HepG2 (cell line): ENCODE results near the gene RESP18. TPM values are rescaled to one million over a fixed set of nuclear protein-coding genes. Genes with fewer than 3 reads are reported as not detected.
A peak's percentile ranks its signal among the peaks of the same experiment; 100 is the strongest.

Source experiments
- ATAC-seq: fragments of 200-7000 bp; cut with Tn5 transposase; 3 replicates; pipeline ENCODE4 v1.9.1; 2020; ENCODE audit warnings: mild to moderate bottlenecking, moderate library complexity
- BruUV-seq: library from RNA; stranded (reverse); fragments of 400-500 nt; replicated peaks from 2 replicates; lab custom pipeline; 2021; lab: Mats Ljungman, UMichigan
- CTCF ChIA-PET: fragments of 300-600 bp; formaldehyde crosslinking; extraction: SDS; loops from one replicate; lab custom pipeline; 2021; ENCODE audit warnings: low total read pairs, inconsistent platforms, low intra/inter-chr PET ratio; lab: Yijun Ruan, JAX
- POLR2A ChIA-PET: fragments of 350-600 bp; sonication (Branson Sonifier 250); formaldehyde crosslinking; loops from one replicate; lab custom pipeline; 2020; ENCODE audit warnings: antibody characterized with exemption, inconsistent platforms; lab: Yijun Ruan, JAX
- DNase-seq: peaks from one replicate; pipeline ENCODE4 v3.0.0-alpha.2; 2015; ENCODE audit warnings: low spot score
- FAIRE-seq: peaks from 3 replicates; lab custom pipeline; 2011; peaks lifted over from hg19 to GRCh38; lab: Jason Lieb, UNC
- H2AFZ ChIP-seq: one replicate; pipeline ENCODE4 v1.6.1; 2011; ENCODE audit warnings: low read length, inconsistent platforms
- H3K27ac ChIP-seq: fragments of 300-600 bp; 3 replicates; pipeline ENCODE4 v1.8.0; 2011; ENCODE audit warnings: mixed run types, mild to moderate bottlenecking, mixed read lengths, low read length, inconsistent platforms; ENCODE audit not compliant: insufficient read depth; ENCODE audit errors: extremely low read length
- H3K27me3 ChIP-seq, 2 experiments: fragments of 200-600 bp in 1 of 2; 2 replicates in 1 of 2; 3 replicates in 1 of 2; pipeline versions ENCODE4 v1.6.0 to v1.8.0; 2011; ENCODE audit warnings: low read length in 2 of 2, mild to moderate bottlenecking in 2 of 2, moderate library complexity in 2 of 2, inconsistent platforms in 1 of 2; ENCODE audit not compliant: insufficient read depth in 2 of 2, control insufficient read depth in 1 of 2
- H3K36me3 ChIP-seq, 2 experiments: fragments of 200-600 bp in 1 of 2; replicated peaks in 1 of 2; 2 replicates in 1 of 2; 3 replicates in 1 of 2; pipeline versions ENCODE4 v1.5.1 to v1.8.0; 2011; ENCODE audit warnings: low read length in 2 of 2, inconsistent platforms in 1 of 2; ENCODE audit not compliant: insufficient read depth in 2 of 2, control insufficient read depth in 1 of 2
- H3K4me1 ChIP-seq: 2 replicates; pipeline ENCODE4 v1.5.1; 2012; ENCODE audit warnings: low read length, inconsistent platforms; ENCODE audit not compliant: insufficient read depth
- H3K4me2 ChIP-seq: 2 replicates; pipeline ENCODE4 v1.6.0; 2011; ENCODE audit warnings: low read depth, low read length, inconsistent platforms
- H3K4me3 ChIP-seq, 3 experiments: fragments of 200-600 bp in 1 of 3; sonication (generic), shearing (Covaris generic) in 1 of 3; replicated peaks in 1 of 3; 2 replicates each; pipeline ENCODE4 v1.5.1; 2011 to 2016; ENCODE audit warnings: low read length in 3 of 3, inconsistent platforms in 2 of 3, low read depth in 2 of 3, mild to moderate bottlenecking in 2 of 3, control low read depth in 1 of 3, mixed read lengths in 1 of 3; ENCODE audit not compliant: insufficient read depth in 1 of 3
- H3K79me2 ChIP-seq: one replicate; pipeline ENCODE4 v1.6.1; 2011; ENCODE audit warnings: low read length, inconsistent platforms; ENCODE audit not compliant: insufficient read depth
- H3K9ac ChIP-seq: 2 replicates; pipeline ENCODE4 v1.6.0; 2011; ENCODE audit warnings: mild to moderate bottlenecking, low read depth, low read length, inconsistent platforms; ENCODE audit not compliant: insufficient read depth
- H3K9me3 ChIP-seq: 2 replicates; pipeline ENCODE4 v1.5.1; 2012; ENCODE audit warnings: mild to moderate bottlenecking, low read length
- H4K20me1 ChIP-seq: 2 replicates; pipeline ENCODE4 v1.6.0; 2011; ENCODE audit warnings: inconsistent platforms, mild to moderate bottlenecking, low read length, moderate library complexity; ENCODE audit not compliant: insufficient read depth
- CTCF ChIP-seq: sonication (generic); formaldehyde crosslinking; IDR thresholded peaks from 2 replicates; pipeline ENCODE4 v1.5.0; 2020; ENCODE audit warnings: mild to moderate bottlenecking, missing genetic modification reagents, moderate library complexity
- DZIP1 ChIP-seq: sonication (generic); formaldehyde crosslinking; IDR thresholded peaks from 2 replicates; pipeline ENCODE4 v1.5.0; 2020; ENCODE audit warnings: mild to moderate bottlenecking, missing genetic modification reagents
- FIP1L1 ChIP-seq: fragments of 200-400 bp; formaldehyde crosslinking; IDR thresholded peaks from 2 replicates; pipeline ENCODE4 v1.6.1; 2018; ENCODE audit warnings: low read depth, mild to moderate bottlenecking, low read length, moderate library complexity, borderline replicate concordance; ENCODE audit not compliant: insufficient read depth
- NCOA5 ChIP-seq: sonication (generic); formaldehyde crosslinking; IDR thresholded peaks from 2 replicates; pipeline ENCODE4 v1.4.0; 2020; ENCODE audit warnings: missing genetic modification reagents
- PCBP2 ChIP-seq: fragments of 200-400 bp; formaldehyde crosslinking; optimal IDR thresholded peaks from 2 replicates; pipeline ENCODE3; 2018; ENCODE audit warnings: low read length, low read depth; ENCODE audit not compliant: poor library complexity, severe bottlenecking
- SSRP1 ChIP-seq: IDR thresholded peaks from 2 replicates; pipeline ENCODE4 v1.6.1; 2016; ENCODE audit warnings: control low read depth
- SUZ12 ChIP-seq: fragments of 150-350 bp; IDR thresholded peaks from 2 replicates; pipeline ENCODE4 v1.6.1; 2014; ENCODE audit warnings: low read depth, low read length
- TIGD3 ChIP-seq: sonication (generic); formaldehyde crosslinking; IDR thresholded peaks from 2 replicates; pipeline ENCODE4 v1.5.1; 2020; ENCODE audit warnings: mild to moderate bottlenecking, missing genetic modification reagents, borderline replicate concordance
- ZFX ChIP-seq: sonication (generic); formaldehyde crosslinking; IDR thresholded peaks from 2 replicates; pipeline ENCODE4 v1.4.0; 2020; ENCODE audit warnings: mild to moderate bottlenecking, low read depth, missing genetic modification reagents, moderate library complexity
- ZNF18 ChIP-seq: sonication (generic); formaldehyde crosslinking; IDR thresholded peaks from 2 replicates; pipeline ENCODE4 v1.8.0; 2022; ENCODE audit warnings: mild to moderate bottlenecking, missing genetic modification reagents; ENCODE audit not compliant: insufficient replicate concordance
- ZNF367 ChIP-seq: sonication (generic); formaldehyde crosslinking; IDR thresholded peaks from 2 replicates; pipeline ENCODE4 v1.4.0; 2020; ENCODE audit warnings: missing genetic modification reagents, borderline replicate concordance
- ZNF572 ChIP-seq: sonication (generic); formaldehyde crosslinking; IDR thresholded peaks from 2 replicates; pipeline ENCODE4 v1.5.1; 2020; ENCODE audit warnings: mild to moderate bottlenecking, missing genetic modification reagents
- ZNF746 ChIP-seq: sonication (generic); formaldehyde crosslinking; IDR thresholded peaks from 2 replicates; pipeline ENCODE4 v1.8.0; 2022; ENCODE audit warnings: mild to moderate bottlenecking, missing genetic modification reagents
- ZNF891 ChIP-seq: sonication (generic); formaldehyde crosslinking; IDR thresholded peaks from 2 replicates; pipeline ENCODE4 v1.5.0; 2020; ENCODE audit warnings: mild to moderate bottlenecking, missing genetic modification reagents
- WGBS: methylation state at CpG from one replicate; pipeline ENCODE4 v1.1.6; 2017; ENCODE audit warnings: low lambda C conversion rate; 5-methylcytosine and 5-hydroxymethylcytosine counted together
- in situ Hi-C: cut with HindIII; loops from 2 replicates; pipeline ENCODE4 v1.10.0; 2017; ENCODE audit warnings: low pct_unique_long_range_greater_than_20kb; ENCODE audit not compliant: extremely low pct_ligation_motif_present
- intact Hi-C: fragments of 100-400 bp; cut with micrococcal nuclease; formaldehyde crosslinking; loops from one replicate; pipeline ENCODE4 v1.10.0; 2022; ENCODE audit not compliant: unreplicated experiment
- polyA plus RNA-seq, 8 experiments: library from polyadenylated mRNA; depleted of rRNA in 3 of 8; stranded (reverse) in 7 of 8; unstranded in 1 of 8; fragments of >200 nt; fragmentation: Illumina TruSeq in 4 of 8; extraction: Trizol in 4 of 8; gene quantifications; 2 replicates each; pipeline versions ENCODE4 v1.2.1 to v1.2.3, GENCODE V29; 2011 to 2016; ENCODE audit warnings: low read depth in 4 of 8, missing spikeins in 1 of 8, mixed read lengths in 1 of 8; ENCODE audit not compliant: insufficient read depth in 1 of 8
- total RNA-seq, 5 experiments: library from RNA; depleted of rRNA; stranded (reverse); fragments of >200 nt; fragmentation: Illumina TruSeq; extraction: Trizol; gene quantifications; 2 replicates each; pipeline ENCODE4 v1.2.3, GENCODE V29; 2016; ENCODE audit warnings: low read depth in 1 of 5

RESP18 gene
- total and polyA plus RNA-seq, 2 of the 13 experiments (the other 11 are each of a cell fraction or from before 2014, with no cell fraction given) = not detected

- intact Hi-C loops (loop anchor here (1.0 kb wide), 2 partner anchors 14 to 31 kb away; no protein-coding TSS in a partner anchor), in situ Hi-C loops (no loop called here)
- H3K27me3 ChIP-seq = no peaks in the 10 kb centered on the region
- H3K79me2 ChIP-seq = no peaks in the 10 kb centered on the region
- BruUV-seq = no TSS peak
- peak overlapping the region; percentile 62 for H3K27ac ChIP-seq
- peaks cover 27% of the 10 kb centered on the region for H3K4me1 ChIP-seq
- H3K4me3 ChIP-seq = peak overlapping the region; percentile 59 to 77 (median 73)
- no peaks in the 10 kb centered on the region for H4K20me1 ChIP-seq
- DNase-seq (no peak), FAIRE-seq (no peak), ATAC-seq (peak; percentile 8)
- WGBS = 77% methylated on average over 12 of the region's 12 CpGs
- CTCF ChIA-PET = interaction anchor here (2.8 kb wide), 1 partner anchor 18 kb away, joined by 28 read pairs; no protein-coding TSS in a partner anchor
- H3K36me3 ChIP-seq = peaks cover 4 to 10% of the 10 kb centered on the region in 2 experiments; a peak in 4 of 5 replicates
- H2AFZ ChIP-seq = no peak overlapping the region
- peak overlapping the region; percentile 96 for H3K4me2 ChIP-seq
- H3K9me3 ChIP-seq = no peaks in the 10 kb centered on the region
- H3K9ac ChIP-seq = peak overlapping the region; percentile 80
- POLR2A ChIA-PET = interaction anchor here (1.3 to 3.3 kb wide), 9 partner anchors 10 to 103 kb away, joined by 3 to 70 read pairs (median 19); partner anchors contain the start of genes ABCB6, ANKZF1, ATG9A and CNPPD1
- TF ChIP-seq DZIP1 = peak; percentile 59; the same call in 1 of the 2 replicates
- no peak for TF ChIP-seq NCOA5 (CRISPR knock-in tag)
- TF ChIP-seq ZNF746 = 0 out of 2 replicates have a peak, but pooled peaks have one; percentile 16
- TF ChIP-seq ZNF367 (CRISPR knock-in tag) = no peak
- peak; percentile 9 for TF ChIP-seq ZNF18 (CRISPR knock-in tag)
- 0 out of 2 replicates have a peak, but pooled peaks have one; percentile 30 for TF ChIP-seq SSRP1 (CRISPR knock-in tag)
- TF ChIP-seq ZFX = no peak
- TF ChIP-seq CTCF (CRISPR knock-in tag) = peak; percentile 10; the same call in 1 of the 2 replicates
- peak; percentile 91 for TF ChIP-seq PCBP2
- TF ChIP-seq SUZ12 = no peak
- TF ChIP-seq TIGD3 = no peak
- TF ChIP-seq ZNF891 (CRISPR knock-in tag) = no peak
- TF ChIP-seq ZNF572 = 0 out of 2 replicates have a peak, but pooled peaks have one; percentile 57
- TF ChIP-seq FIP1L1 = no peak
Measured at GRCh38 chr2:219279916-219280516, 52.5 kb downstream of the RESP18 start.
